ENCODE measurements around the gene MIPOL1.

GRCh38 chr14:37230551-37231194, 32.9 kb downstream of the MIPOL1 start:
- TF ChIP-seq CTCF (IDR thresholded peaks at IDR 0.05) (peak in 5 of 6 experiments; percentile 41 to 77 (median 64)), POLR2A (IDR thresholded peaks at IDR 0.05) (no peak)
